ENCODE measurements around the gene CRNKL1.

The CRNKL1 gene

GRCh38 chr20:20039752-20040387 lies 12.4 kb downstream of the CRNKL1 start:
- Histone ChIP-seq H3K9me3 (ENCODE audit: insufficient read depth, low read length) (no peaks in the 10 kb centered on the region), H4K20me1 (ENCODE audit: low read depth, low read length) (0 out of 2 replicates have a peak, but pooled peaks cover 3% of the 10 kb centered on the region), H3K27ac (ENCODE audit: low read depth, low read length) (no peak overlapping the region)

DNA sequence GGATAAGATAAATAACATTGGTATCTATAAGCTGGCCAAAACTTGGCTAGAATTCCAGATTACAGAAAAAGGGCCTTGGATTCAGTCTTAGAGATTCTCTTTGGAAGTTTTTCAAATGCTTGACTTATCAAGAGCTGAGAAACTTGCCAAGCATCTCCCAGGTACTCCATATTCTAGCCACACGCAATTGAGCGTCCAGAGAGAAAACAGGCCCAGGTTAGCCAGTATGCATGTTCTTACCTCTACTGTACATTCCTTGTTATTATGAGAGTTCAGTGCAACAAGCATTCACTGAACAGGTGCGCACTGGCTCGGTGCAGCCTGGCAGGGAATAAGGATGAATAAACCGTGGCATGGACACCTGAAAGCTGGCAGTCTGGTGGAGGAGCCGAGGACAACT lies 13.7 kb downstream of the CRNKL1 start:
- no peak overlapping the region for H3K27ac ChIP-seq (ENCODE audit: low read depth, low read length)
- peaks cover 4% of the 10 kb centered on the region; the same call in 1 of the 2 replicates for H3F3A ChIP-seq (ENCODE audit: insufficient read depth)
- 0 out of 2 replicates have a peak, but pooled peaks cover 3% of the 10 kb centered on the region for H4K20me1 ChIP-seq (ENCODE audit: low read depth, low read length)
- no peak overlapping the region for H2AFZ ChIP-seq (ENCODE audit: low read depth, low read length, severe bottlenecking)
- no peaks in the 10 kb centered on the region for H3K9me3 ChIP-seq (ENCODE audit: insufficient read depth, low read length)
- no peak overlapping the region for H3K4me3 ChIP-seq (ENCODE audit: insufficient read depth, low read length, poor library complexity, severe bottlenecking)
- no peak overlapping the region for H3K4me2 ChIP-seq (ENCODE audit: low read depth, low read length, poor library complexity, severe bottlenecking)
- H3K9ac ChIP-seq (ENCODE audit: low read length), result no peak overlapping the region
- TF ChIP-seq EZH2phosphoT487 (conservative IDR thresholded peaks at IDR 0.05; ENCODE audit: low read length) (no peak), CTCF (IDR thresholded peaks at IDR 0.05; ENCODE audit: insufficient read depth, low read length, poor library complexity, severe bottlenecking) (no peak)
- H3K27me3 ChIP-seq (ENCODE audit: low read length), result no peaks in the 10 kb centered on the region
- H3K79me2 ChIP-seq (ENCODE audit: insufficient read depth, low read length), result no peaks in the 10 kb centered on the region
- no peaks in the 10 kb centered on the region for H3K9me2 ChIP-seq (replicated peaks; ENCODE audit: insufficient read depth, low read length)
- peaks cover 44% of the 10 kb centered on the region for H3K36me3 ChIP-seq (ENCODE audit: low read length)

More at GRCh38 chr20:20039752-20040387, 12.4 kb downstream of the CRNKL1 start:
- H3K36me3 ChIP-seq (ENCODE audit: low read length), result peaks cover 39% of the 10 kb centered on the region
- no peak overlapping the region for H3K4me2 ChIP-seq (ENCODE audit: low read depth, low read length, poor library complexity, severe bottlenecking)
- no peaks in the 10 kb centered on the region for H3K9me2 ChIP-seq (replicated peaks; ENCODE audit: insufficient read depth, low read length)
- no peak overlapping the region for H2AFZ ChIP-seq (ENCODE audit: low read depth, low read length, severe bottlenecking)
- H3K4me3 ChIP-seq (ENCODE audit: insufficient read depth, low read length, poor library complexity, severe bottlenecking), result no peak overlapping the region
- H3K9ac ChIP-seq (ENCODE audit: low read length), result no peak overlapping the region
- H3K27me3 ChIP-seq (ENCODE audit: low read length), result no peaks in the 10 kb centered on the region
- H3F3A ChIP-seq (ENCODE audit: insufficient read depth), result peaks cover 4% of the 10 kb centered on the region; the same call in 1 of the 2 replicates
- H3K79me2 ChIP-seq (ENCODE audit: insufficient read depth, low read length), result no peaks in the 10 kb centered on the region
- no peak for TF ChIP-seq CTCF (IDR thresholded peaks at IDR 0.05; ENCODE audit: insufficient read depth, low read length, poor library complexity, severe bottlenecking)
- TF ChIP-seq EZH2phosphoT487 (conservative IDR thresholded peaks at IDR 0.05; ENCODE audit: low read length), result no peak

GRCh38 chr20:20037960-20038359 lies 14.3 kb downstream of the CRNKL1 start:
- Histone ChIP-seq H3K27ac (ENCODE audit: low read depth, low read length) (no peak overlapping the region), H3K79me2 (ENCODE audit: insufficient read depth, low read length) (no peaks in the 10 kb centered on the region), H3F3A (ENCODE audit: insufficient read depth) (peaks cover 4% of the 10 kb centered on the region; the same call in 1 of the 2 replicates), H3K9me3 (ENCODE audit: insufficient read depth, low read length) (no peaks in the 10 kb centered on the region), H3K9me2 (replicated peaks; ENCODE audit: insufficient read depth, low read length) (no peaks in the 10 kb centered on the region), H2AFZ (ENCODE audit: low read depth, low read length, severe bottlenecking) (no peak overlapping the region), H3K4me3 (ENCODE audit: insufficient read depth, low read length, poor library complexity, severe bottlenecking) (no peak overlapping the region), H3K36me3 (ENCODE audit: low read length) (peaks cover 48% of the 10 kb centered on the region), H3K9ac (ENCODE audit: low read length) (no peak overlapping the region), H3K4me2 (ENCODE audit: low read depth, low read length, poor library complexity, severe bottlenecking) (no peak overlapping the region), H3K27me3 (ENCODE audit: low read length) (no peaks in the 10 kb centered on the region), H4K20me1 (ENCODE audit: low read depth, low read length) (0 out of 2 replicates have a peak, but pooled peaks cover 3% of the 10 kb centered on the region)
- TF ChIP-seq CTCF (IDR thresholded peaks at IDR 0.05; ENCODE audit: insufficient read depth, low read length, poor library complexity, severe bottlenecking), result no peak
- TF ChIP-seq EZH2phosphoT487 (conservative IDR thresholded peaks at IDR 0.05; ENCODE audit: low read length), result no peak
